AG08396 (cell line): ENCODE measurements around the gene SDK1.
"Not testable (repeated sequence)": the region's sequence is repeated elsewhere in the genome, so short reads cannot be mapped to it uniquely, and the experiment has no call there.

Experiments used
- DNase-seq: peaks from one replicate; pipeline ENCODE4 v3.0.0; 2012; ENCODE audit warnings: low spot score, mixed read lengths

Gene SDK1

GRCh38 chr7:3655635-3656034, 354.6 kb downstream of the SDK1 start:
- DNase-seq = no peak

GRCh38 chr7:3657206-3657605, 356.2 kb downstream of the SDK1 start:
- no peak for DNase-seq

GRCh38 chr7:3668743-3669142, 367.7 kb downstream of the SDK1 start:
- DNase-seq = no peak

- DNase-seq = no peak
Measured at GRCh38 chr7:3670898-3671297, 369.8 kb downstream of the SDK1 start.

GRCh38 chr7:3673524-3673923, 372.5 kb downstream of the SDK1 start:
- no peak for DNase-seq

GRCh38 chr7:3678314-3678810, 377.3 kb downstream of the SDK1 start:
- no peak for DNase-seq

GRCh38 chr7:3682028-3682710, 381.1 kb downstream of the SDK1 start:
- no peak for DNase-seq

- DNase-seq = no peak
Measured at GRCh38 chr7:3683546-3684539, 382.8 kb downstream of the SDK1 start.

GRCh38 chr7:3688071-3688470, 387.0 kb downstream of the SDK1 start:
- no peak for DNase-seq

GRCh38 chr7:3688842-3689241, 387.8 kb downstream of the SDK1 start:
- no peak for DNase-seq

GRCh38 chr7:3691478-3692158, 390.6 kb downstream of the SDK1 start:
- DNase-seq = no peak

- DNase-seq = no peak
Measured at GRCh38 chr7:3695602-3696001, 394.6 kb downstream of the SDK1 start.

- no peak for DNase-seq
Measured at GRCh38 chr7:3696113-3696512, 395.1 kb downstream of the SDK1 start.

GRCh38 chr7:3697472-3697871, 396.4 kb downstream of the SDK1 start:
- no peak for DNase-seq

GRCh38 chr7:3705258-3705657, 404.2 kb downstream of the SDK1 start:
- DNase-seq = no peak

- DNase-seq = not testable (repeated sequence)
Measured at GRCh38 chr7:3706091-3706490, 405.0 kb downstream of the SDK1 start.

- no peak for DNase-seq
Measured at GRCh38 chr7:3710122-3710521, 409.1 kb downstream of the SDK1 start.

GRCh38 chr7:3710531-3710930, 409.5 kb downstream of the SDK1 start:
- no peak for DNase-seq

GRCh38 chr7:3712841-3713240, 411.8 kb downstream of the SDK1 start:
- DNase-seq = no peak

- DNase-seq = no peak
Measured at GRCh38 chr7:3721422-3721821, 420.4 kb downstream of the SDK1 start.

- DNase-seq = no peak
Measured at GRCh38 chr7:3722396-3722922, 421.4 kb downstream of the SDK1 start.
